K562 (cell line): ENCODE results near the gene KCNK2. TPM values are rescaled to one million over a fixed set of nuclear protein-coding genes. Genes with fewer than 3 reads are reported as not detected.

Experiments used
- ATAC-seq: fragments of 200-7000 bp; cut with Tn5 transposase; 3 replicates; pipeline ENCODE4 v1.9.1; 2020; ENCODE audit warnings: moderate library complexity
- BruUV-seq: library from RNA; stranded (reverse); fragments of 400-500 nt; replicated peaks from 2 replicates; lab custom pipeline; 2021; lab: Mats Ljungman, UMichigan
- CTCF ChIA-PET: fragments of 300-600 bp; formaldehyde crosslinking; extraction: SDS; loops from one replicate; lab custom pipeline; 2021; ENCODE audit warnings: low intra/inter-chr PET ratio; lab: Yijun Ruan, JAX
- POLR2A ChIA-PET: fragments of 300-600, 350-650 bp; sonication (Branson Sonifier 250); formaldehyde crosslinking; extraction: SDS; loops from one replicate; lab custom pipeline; 2021; ENCODE audit warnings: antibody characterized with exemption, inconsistent platforms; lab: Yijun Ruan, JAX
- DNase-seq, 4 experiments: peaks; one replicate each; pipeline versions ENCODE4 v3.0.0 to v3.0.0-alpha.2; 2011 to 2018; ENCODE audit warnings: low spot score in 3 of 4, mixed read lengths in 3 of 4; ENCODE audit errors: extremely low read depth in 1 of 4
- FAIRE-seq: peaks from 2 replicates; lab custom pipeline; 2011; peaks lifted over from hg19 to GRCh38; lab: Jason Lieb, UNC
- H2AFZ ChIP-seq: 2 replicates; pipeline ENCODE4 v1.6.0; 2011; ENCODE audit warnings: low read depth, low read length, control low read depth, inconsistent platforms
- H3K27ac ChIP-seq: fragments of 200-600 bp; 3 replicates; pipeline ENCODE4 v1.8.0; 2011; ENCODE audit warnings: low read depth, mild to moderate bottlenecking, control low read depth, inconsistent platforms, low read length, moderate library complexity, mixed read lengths; ENCODE audit errors: extremely low read depth
- H3K27me3 ChIP-seq, 2 experiments: fragments of 300-600 bp in 1 of 2; 2 replicates in 1 of 2; 3 replicates in 1 of 2; pipeline versions ENCODE4 v1.6.0 to v1.8.0; 2011; ENCODE audit warnings: inconsistent platforms in 2 of 2, low read length in 2 of 2, mild to moderate bottlenecking in 1 of 2, mixed read lengths in 1 of 2, moderate library complexity in 1 of 2; ENCODE audit not compliant: control insufficient read depth in 2 of 2, insufficient read depth in 2 of 2
- H3K36me3 ChIP-seq: fragments of 300-600 bp; 3 replicates; pipeline ENCODE4 v1.8.0; 2011; ENCODE audit warnings: mild to moderate bottlenecking, low read length, inconsistent platforms; ENCODE audit not compliant: control insufficient read depth, insufficient read depth
- H3K4me1 ChIP-seq, 2 experiments: fragments of 200-600 bp in 1 of 2; replicated peaks in 1 of 2; 2 replicates in 1 of 2; 3 replicates in 1 of 2; pipeline versions ENCODE4 v1.5.1 to v1.8.0; 2011; ENCODE audit warnings: inconsistent platforms in 2 of 2, low read length in 2 of 2, mild to moderate bottlenecking in 1 of 2, mixed read lengths in 1 of 2, moderate library complexity in 1 of 2; ENCODE audit not compliant: control insufficient read depth in 2 of 2, insufficient read depth in 2 of 2
- H3K4me2 ChIP-seq: 2 replicates; pipeline ENCODE4 v1.6.1; 2011; ENCODE audit warnings: low read length, control low read depth, inconsistent platforms, mixed read lengths; ENCODE audit not compliant: insufficient read depth
- H3K4me3 ChIP-seq: fragments of 200-600 bp; sonication (generic), shearing (Covaris generic); 2 replicates; pipeline ENCODE4 v1.5.1; 2016; ENCODE audit warnings: control low read depth, inconsistent platforms
- H3K79me2 ChIP-seq: fragments of 200-600 bp; 3 replicates; pipeline ENCODE4 v1.8.0; 2011; ENCODE audit warnings: low read length, inconsistent platforms; ENCODE audit not compliant: control insufficient read depth, insufficient read depth
- H3K9ac ChIP-seq, 2 experiments: 2 replicates each; pipeline versions ENCODE4 v1.6.0 to v1.6.1; 2011; ENCODE audit warnings: low read depth in 2 of 2, low read length in 2 of 2, control low read depth in 1 of 2, inconsistent platforms in 1 of 2, mild to moderate bottlenecking in 1 of 2, mixed read lengths in 1 of 2; ENCODE audit not compliant: insufficient read depth in 1 of 2
- H3K9me1 ChIP-seq: one replicate; pipeline ENCODE4 v1.6.0; 2011; ENCODE audit warnings: inconsistent platforms, mild to moderate bottlenecking, low read length, moderate library complexity; ENCODE audit not compliant: control insufficient read depth, insufficient read depth
- H3K9me3 ChIP-seq: replicated peaks from 2 replicates; pipeline ENCODE4 v1.5.1; 2011; ENCODE audit warnings: low read depth, low read length, inconsistent platforms; ENCODE audit not compliant: control insufficient read depth, insufficient read depth
- H4K20me1 ChIP-seq: replicated peaks from 2 replicates; pipeline ENCODE4 v1.6.1; 2011; ENCODE audit warnings: low read length, inconsistent platforms, mixed read lengths; ENCODE audit not compliant: control insufficient read depth, insufficient read depth
- ATF7 ChIP-seq: fragments of 450-650 bp; IDR thresholded peaks from 2 replicates; pipeline ENCODE4 v1.7.1; 2014; ENCODE audit warnings: mild to moderate bottlenecking, moderate library complexity
- CBFB ChIP-seq: sonication (generic); formaldehyde crosslinking; IDR thresholded peaks from 2 replicates; pipeline ENCODE4 v1.4.0; 2020; ENCODE audit warnings: mild to moderate bottlenecking, missing genetic modification reagents
- ETS1 ChIP-seq: conservative IDR thresholded peaks from 2 replicates; pipeline ENCODE4 v1.6.1; 2011; ENCODE audit warnings: low read depth, mild to moderate bottlenecking, low read length; ENCODE audit not compliant: control insufficient read depth
- MXI1 ChIP-seq: IDR thresholded peaks from 2 replicates; pipeline ENCODE4 v1.6.1; 2011; ENCODE audit warnings: low read depth, mild to moderate bottlenecking, improper control_type of control experiment, low read length
- PML ChIP-seq: IDR thresholded peaks from 2 replicates; pipeline ENCODE4 v1.6.1; 2012; ENCODE audit warnings: low read length, inconsistent platforms
- SUPT5H ChIP-seq: fragments of 450-650 bp; IDR thresholded peaks from 2 replicates; pipeline ENCODE4 v1.6.1; 2016
- TAF15 ChIP-seq: fragments of 200-400 bp; formaldehyde crosslinking; IDR thresholded peaks from 2 replicates; pipeline ENCODE4 v1.6.1; 2017; ENCODE audit warnings: mild to moderate bottlenecking, low read depth, low read length, moderate library complexity
- ZNF143 ChIP-seq: sonication (generic); formaldehyde crosslinking; IDR thresholded peaks from 2 replicates; pipeline ENCODE4 v1.9.0; 2022; ENCODE audit warnings: mild to moderate bottlenecking, missing genetic modification reagents
- ZNF146 ChIP-seq: IDR thresholded peaks from one replicate; pipeline ENCODE4 v1.6.1; 2018; ENCODE audit warnings: missing compliant biosample characterization; ENCODE audit not compliant: unreplicated experiment
- WGBS: fragments of 100-300 bp; shearing (Covaris generic); methylation state at CpG from one replicate; pipeline ENCODE4 v1.1.6; 2016; ENCODE audit warnings: low coverage, mixed read lengths; ENCODE audit not compliant: insufficient coverage; ENCODE audit errors: missing lambda C conversion rate; 5-methylcytosine and 5-hydroxymethylcytosine counted together
- in situ Hi-C: fragments of 300-500 bp; cut with MboI; formaldehyde crosslinking; loops from 4 replicates; pipeline ENCODE4 v1.15.0; 2018; ENCODE audit warnings: inconsistent platforms, mixed read lengths
- intact Hi-C: fragments of 100-400 bp; cut with micrococcal nuclease; formaldehyde crosslinking; loops from 2 replicates; pipeline ENCODE4 v1.14.2; 2022
- polyA plus RNA-seq, 8 experiments: library from polyadenylated mRNA; depleted of rRNA in 4 of 8; stranded (reverse) in 5 of 8; unstranded in 3 of 8; fragments of >200 nt; fragmentation: Nextera tagmentation in 2 of 8; fragmentation: Illumina TruSeq in 1 of 8; extraction: Ambion mirVana in 2 of 8; extraction: Trizol in 1 of 8; gene quantifications; 2 replicates each; pipeline versions ENCODE4 v1.2.1 to v1.2.3, GENCODE V29; 2011 to 2014; ENCODE audit warnings: inconsistent platforms in 1 of 8, missing spikeins in 1 of 8
- total RNA-seq, 7 experiments: library from RNA; depleted of rRNA in 6 of 7; stranded (reverse); fragments of >200 nt in 6 of 7; fragmentation: Illumina TruSeq in 2 of 7; extraction: Trizol in 2 of 7; gene quantifications; 2 replicates each; pipeline versions ENCODE4 v1.2.1 to v1.2.3, GENCODE V29; 2011 to 2021; ENCODE audit warnings: low replicate concordance in 1 of 7

Gene KCNK2
- total and polyA plus RNA-seq, 9 of the 15 experiments (the other 6 are each of a cell fraction or from before 2014, with no cell fraction given), result 0.04 to 0.13 (median 0.05) TPM; not detected in 3

GRCh38 chr1:215282557-215282956, 200.0 kb downstream of the KCNK2 start:
- H3K9ac ChIP-seq, result no peak overlapping the region
- TF ChIP-seq ATF7 (no peak), PML (no peak)
- H3K27ac ChIP-seq, result no peak overlapping the region
- in situ Hi-C loops, result no loop called here
- H3K9me1 ChIP-seq, result no peaks in the 10 kb centered on the region
- H3K79me2 ChIP-seq, result no peaks in the 10 kb centered on the region
- H3K4me3 ChIP-seq, result no peak overlapping the region
- H3K4me2 ChIP-seq, result no peak overlapping the region
- no peaks in the 10 kb centered on the region for H3K36me3 ChIP-seq
- no peak for DNase-seq
- no peaks in the 10 kb centered on the region for H4K20me1 ChIP-seq
- FAIRE-seq, result no peak
- no TSS peak for BruUV-seq
- no peaks in the 10 kb centered on the region for H3K4me1 ChIP-seq
- H2AFZ ChIP-seq, result no peak overlapping the region
- no peaks in the 10 kb centered on the region; the same call in none of the 2 replicates for H3K9me3 ChIP-seq
- POLR2A ChIA-PET, result no interaction called here
- H3K27me3 ChIP-seq, result no peaks in the 10 kb centered on the region
- intact Hi-C loops, result no loop called here
- 2% methylated on average over 3 of the region's 3 CpGs for WGBS
- no peak for ATAC-seq
- CTCF ChIA-PET, result no interaction called here

- H2AFZ ChIP-seq, result no peak overlapping the region
- POLR2A ChIA-PET, result no interaction called here
Observed at GRCh38 chr1:215285013-215285800, 202.7 kb downstream of the KCNK2 start.

More at GRCh38 chr1:215285013-215285800, 202.7 kb downstream of the KCNK2 start:
- no peak overlapping the region for H3K4me3 ChIP-seq
- intact Hi-C loops, result no loop called here
- 1% methylated on average over 3 of the region's 3 CpGs for WGBS
- H3K27ac ChIP-seq, result no peak overlapping the region
- H3K9me1 ChIP-seq, result no peaks in the 10 kb centered on the region
- BruUV-seq, result no TSS peak
- FAIRE-seq, result no peak
- no peaks in the 10 kb centered on the region for H4K20me1 ChIP-seq
- no peak overlapping the region for H3K4me2 ChIP-seq
- TF ChIP-seq ETS1 (no peak), ZNF143 (CRISPR knock-in tag) (no peak), MXI1 (no peak), ZNF146 (CRISPR knock-in tag) (no peak), SUPT5H (no peak), CBFB (CRISPR knock-in tag) (no peak), TAF15 (no peak)
- TF ChIP-seq, all 486 proteins: peak for 0
- Histone ChIP-seq H3K36me3 (no peaks in the 10 kb centered on the region), H3K4me1 (no peaks in the 10 kb centered on the region), H3K79me2 (no peaks in the 10 kb centered on the region), H3K27me3 (no peaks in the 10 kb centered on the region), H3K9ac (no peak overlapping the region), H3K9me3 (no peaks in the 10 kb centered on the region; the same call in none of the 2 replicates)
- ATAC-seq (no peak), DNase-seq (no peak)
- in situ Hi-C loops, result no loop called here
- CTCF ChIA-PET, result no interaction called here
